ENCODE results near the gene PREB.
"Not testable (repeated sequence)": the region's sequence is repeated elsewhere in the genome, so short reads cannot be mapped to it uniquely, and the experiment has no call there.

PREB gene

GRCh38 chr2:27117995-27118524 lies 16.4 kb downstream of the PREB start:
- no peaks in the 10 kb centered on the region for H3K9me3 ChIP-seq (ENCODE audit: insufficient read depth, low read length, severe bottlenecking)
- ATAC-seq (ENCODE audit: insufficient read depth, low read depth) = no peak
- TF ChIP-seq CTCF (IDR thresholded peaks at IDR 0.05; ENCODE audit: borderline replicate concordance, extremely low read depth, low read length, poor library complexity, severe bottlenecking) (no peak), EZH2 (IDR thresholded peaks at IDR 0.05; ENCODE audit: borderline replicate concordance, low read depth, low read length, severe bottlenecking) (no peak)
- no peak for DNase-seq
- H3K36me3 ChIP-seq (ENCODE audit: insufficient read depth, low read length) = no peaks in the 10 kb centered on the region
- H3K27ac ChIP-seq (ENCODE audit: low read length) = no peak overlapping the region
- peaks cover 5% of the 10 kb centered on the region for H3K27me3 ChIP-seq (ENCODE audit: insufficient read depth, low read length, poor library complexity)
- no peak overlapping the region for H3K4me3 ChIP-seq (ENCODE audit: low read depth in 1 of 2, low read length in 2 of 2)
- no peak overlapping the region for H3K9ac ChIP-seq (ENCODE audit: low read depth, low read length)
- no peaks in the 10 kb centered on the region for H4K20me1 ChIP-seq (ENCODE audit: insufficient read depth, low read length)
- H3K4me2 ChIP-seq (ENCODE audit: insufficient read depth, low read length) = no peak overlapping the region
- no peak overlapping the region for H2AFZ ChIP-seq (ENCODE audit: low read depth, low read length)
- H3K4me1 ChIP-seq (ENCODE audit: insufficient read depth, low read length) = no peaks in the 10 kb centered on the region
- H3K79me2 ChIP-seq (ENCODE audit: insufficient read depth, low read length) = no peaks in the 10 kb centered on the region

GRCh38 chr2:27115519-27115918 lies 18.9 kb downstream of the PREB start:
- no peak for TF ChIP-seq EZH2 (IDR thresholded peaks at IDR 0.05; ENCODE audit: borderline replicate concordance, low read depth, low read length, severe bottlenecking)
- no peak for TF ChIP-seq CTCF (IDR thresholded peaks at IDR 0.05; ENCODE audit: borderline replicate concordance, extremely low read depth, low read length, poor library complexity, severe bottlenecking)
- H3K36me3 ChIP-seq (ENCODE audit: insufficient read depth, low read length) = no peaks in the 10 kb centered on the region
- no peaks in the 10 kb centered on the region for H3K9me3 ChIP-seq (ENCODE audit: insufficient read depth, low read length, severe bottlenecking)
- H3K27ac ChIP-seq (ENCODE audit: low read length) = no peak overlapping the region
- H2AFZ ChIP-seq (ENCODE audit: low read depth, low read length) = no peak overlapping the region
- DNase-seq = no peak
- H3K9ac ChIP-seq (ENCODE audit: low read depth, low read length) = no peak overlapping the region
- H3K4me2 ChIP-seq (ENCODE audit: insufficient read depth, low read length) = no peak overlapping the region
- no peak overlapping the region for H3K4me3 ChIP-seq (ENCODE audit: low read depth in 1 of 2, low read length in 2 of 2)
- no peaks in the 10 kb centered on the region for H4K20me1 ChIP-seq (ENCODE audit: insufficient read depth, low read length)
- no peak for ATAC-seq (ENCODE audit: insufficient read depth, low read depth)
- no peaks in the 10 kb centered on the region for H3K27me3 ChIP-seq (ENCODE audit: insufficient read depth, low read length, poor library complexity)
- H3K4me1 ChIP-seq (ENCODE audit: insufficient read depth, low read length) = peaks cover 12% of the 10 kb centered on the region
- no peaks in the 10 kb centered on the region for H3K79me2 ChIP-seq (ENCODE audit: insufficient read depth, low read length)

- not testable (repeated sequence) for H3K27me3 ChIP-seq (ENCODE audit: insufficient read depth, low read length, poor library complexity); H4K20me1 ChIP-seq (ENCODE audit: insufficient read depth, low read length); H3K9ac ChIP-seq (ENCODE audit: low read depth, low read length); H3K27ac ChIP-seq (ENCODE audit: low read length); H3K36me3 ChIP-seq (ENCODE audit: insufficient read depth, low read length); DNase-seq; ATAC-seq (ENCODE audit: insufficient read depth, low read depth); H3K79me2 ChIP-seq (ENCODE audit: insufficient read depth, low read length); H3K9me3 ChIP-seq (ENCODE audit: insufficient read depth, low read length, severe bottlenecking)
- H3K4me1 ChIP-seq (ENCODE audit: insufficient read depth, low read length) = peaks cover 20% of the 10 kb centered on the region
- peak overlapping the region in 1 of 2 experiments; percentile 54; a peak in 1 of 4 replicates for H3K4me3 ChIP-seq (ENCODE audit: low read depth in 1 of 2, low read length in 2 of 2)
- H2AFZ ChIP-seq (ENCODE audit: low read depth, low read length) = peak overlapping the region; percentile 24; the same call in 1 of the 2 replicates
- H3K4me2 ChIP-seq (ENCODE audit: insufficient read depth, low read length) = peak overlapping the region; percentile 69; the same call in 1 of the 2 replicates
Measured at GRCh38 chr2:27111392-27112078, 22.9 kb downstream of the PREB start.

GRCh38 chr2:27110603-27111352 lies 23.7 kb downstream of the PREB start:
- peak overlapping the region; percentile 75 for H2AFZ ChIP-seq (ENCODE audit: low read depth, low read length)

More at GRCh38 chr2:27110603-27111352, 23.7 kb downstream of the PREB start:
- Histone ChIP-seq H3K4me2 (ENCODE audit: insufficient read depth, low read length) (peak overlapping the region; percentile 69), H3K4me1 (ENCODE audit: insufficient read depth, low read length) (peaks cover 20% of the 10 kb centered on the region), H3K9ac (ENCODE audit: low read depth, low read length) (peak overlapping the region; percentile 39), H3K27ac (ENCODE audit: low read length) (peak overlapping the region; percentile 64), H3K4me3 (ENCODE audit: low read depth in 1 of 2, low read length in 2 of 2) (peak overlapping the region in 1 of 2 experiments; percentile 54; a peak in 2 of 4 replicates)
- not testable (repeated sequence) for H3K36me3 ChIP-seq (ENCODE audit: insufficient read depth, low read length); H4K20me1 ChIP-seq (ENCODE audit: insufficient read depth, low read length); H3K79me2 ChIP-seq (ENCODE audit: insufficient read depth, low read length); H3K27me3 ChIP-seq (ENCODE audit: insufficient read depth, low read length, poor library complexity); H3K9me3 ChIP-seq (ENCODE audit: insufficient read depth, low read length, severe bottlenecking)
- DNase-seq = peak; percentile 72
- ATAC-seq (ENCODE audit: insufficient read depth, low read depth) = peak; percentile 75

All from DND-41 (cell line).